Superior temporal gyrus (tissue), 1 donor: ENCODE measurements around the gene RIPK1.
"Not testable (repeated sequence)": the region's sequence is repeated elsewhere in the genome, so short reads cannot be mapped to it uniquely, and the experiment has no call there.

Experiments used
- DNase-seq: peaks from one replicate; pipeline ENCODE4 v3.0.0-alpha.2; 2016; ENCODE audit errors: extremely low spot score

The RIPK1 gene

GRCh38 chr6:3136292-3137011 is 68.2 kb downstream of the RIPK1 start:
- no peak for DNase-seq

GRCh38 chr6:3137057-3137777 is 68.9 kb downstream of the RIPK1 start:
- DNase-seq = peak; percentile 72

- DNase-seq = not testable (repeated sequence)
Observed at GRCh38 chr6:3137873-3138272, 69.6 kb downstream of the RIPK1 start.

- DNase-seq = no peak
Observed at GRCh38 chr6:3138341-3138740, 70.0 kb downstream of the RIPK1 start.

DNA sequence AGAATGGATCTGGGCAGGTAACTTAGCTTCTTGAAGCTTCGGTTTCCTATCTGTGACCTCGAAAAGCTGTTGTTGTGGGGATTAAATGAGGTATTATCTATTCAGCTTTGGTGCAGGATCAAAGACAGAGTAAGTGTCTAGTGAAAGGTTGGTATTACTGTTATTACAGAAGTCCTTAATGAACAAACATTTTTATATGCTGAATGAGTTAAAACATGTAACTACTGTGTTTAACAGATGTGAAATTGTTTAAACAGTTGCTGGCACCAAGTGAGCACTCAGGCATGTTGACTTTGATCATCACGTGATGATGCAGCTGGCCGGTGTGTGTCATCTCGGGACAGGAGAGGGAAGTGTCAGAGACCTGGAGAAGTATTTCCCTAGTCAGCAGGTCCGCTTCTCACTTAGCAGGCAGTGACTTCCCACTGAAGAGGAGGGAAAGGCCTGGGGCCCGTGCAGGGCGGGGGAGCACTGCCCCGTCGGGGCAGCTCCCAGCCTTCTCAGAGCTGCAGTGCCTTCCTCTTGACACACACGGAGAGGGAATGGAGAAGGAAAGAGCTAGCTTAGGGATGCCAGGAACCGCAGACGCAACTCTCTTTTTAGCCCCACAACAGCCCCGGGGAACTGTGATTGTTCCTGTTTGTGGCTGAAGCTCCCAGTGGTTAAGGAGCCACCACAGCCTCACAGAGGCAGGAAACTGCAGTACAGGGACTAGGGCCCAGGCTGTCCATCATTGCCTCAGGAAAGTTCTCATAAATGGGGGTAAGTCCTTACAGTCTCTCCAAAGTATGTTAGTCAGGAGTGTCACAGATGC is 71.0 kb downstream of the RIPK1 start:
- DNase-seq = no peak

- no peak for DNase-seq
Observed at GRCh38 chr6:3140201-3140600, 71.9 kb downstream of the RIPK1 start.

GRCh38 chr6:3142536-3142935 is 74.2 kb downstream of the RIPK1 start:
- DNase-seq = no peak

- DNase-seq = no peak
Observed at GRCh38 chr6:3143158-3143557, 74.9 kb downstream of the RIPK1 start.

DNA sequence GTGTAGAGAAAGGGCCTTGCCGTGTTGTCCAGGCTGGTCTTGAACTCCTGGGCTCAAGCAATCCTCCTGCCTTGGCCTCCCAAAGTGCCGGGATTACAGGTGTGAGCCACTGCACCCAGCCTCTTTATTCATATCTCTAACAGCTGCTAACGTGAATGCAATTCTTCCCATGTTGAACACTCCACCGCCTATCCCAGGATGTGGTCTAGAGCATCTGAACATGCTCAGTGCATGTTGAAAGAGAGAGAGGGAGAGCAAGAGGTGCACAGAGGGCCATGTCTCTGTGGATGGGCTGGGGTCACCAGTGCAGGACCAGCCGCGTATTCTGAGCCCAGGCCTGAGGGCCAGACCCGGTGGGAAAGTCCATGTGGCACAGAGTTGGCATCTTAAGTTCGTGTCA is 76.3 kb downstream of the RIPK1 start:
- DNase-seq = no peak

DNA sequence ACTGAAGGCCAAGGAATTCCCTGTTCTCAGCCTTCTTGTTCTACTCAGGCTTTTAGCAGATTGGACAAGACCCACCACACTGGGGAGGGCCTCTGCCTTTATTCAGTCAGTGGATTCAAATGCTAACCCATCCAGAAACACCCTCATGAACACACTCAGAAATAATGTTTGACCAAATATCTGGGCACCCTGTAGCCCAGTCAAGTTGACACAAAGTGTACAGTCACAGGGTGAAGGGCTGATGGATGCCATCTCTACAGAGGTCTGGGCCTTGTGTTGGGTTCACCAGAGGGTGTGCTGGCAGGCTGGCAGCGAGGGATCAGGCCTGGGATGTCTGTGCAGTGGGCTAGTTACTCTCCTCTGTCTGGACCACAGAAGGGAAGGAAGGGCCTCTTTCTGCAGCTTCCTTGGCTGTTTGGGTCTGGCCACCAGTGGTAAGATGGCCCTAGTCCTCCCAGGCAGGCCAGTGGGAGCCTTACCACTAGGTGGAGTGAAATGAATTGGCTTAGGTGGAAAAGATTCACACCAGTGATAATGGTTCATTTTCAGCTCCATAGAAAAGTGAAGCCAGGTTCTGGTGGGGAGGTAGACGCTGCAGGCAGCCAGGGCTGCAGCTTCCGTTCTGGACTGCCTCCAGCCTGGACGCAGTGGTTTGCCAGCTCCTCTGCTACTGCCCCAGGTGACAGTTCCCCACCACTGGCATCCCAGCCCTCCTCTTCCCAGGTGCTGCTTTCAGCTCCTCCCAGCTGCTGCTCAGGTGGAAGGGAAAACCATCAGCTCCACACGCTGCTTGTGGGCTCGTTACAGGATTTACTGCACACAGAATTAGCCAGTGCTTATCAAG is 79.8 kb downstream of the RIPK1 start:
- no peak for DNase-seq

DNA sequence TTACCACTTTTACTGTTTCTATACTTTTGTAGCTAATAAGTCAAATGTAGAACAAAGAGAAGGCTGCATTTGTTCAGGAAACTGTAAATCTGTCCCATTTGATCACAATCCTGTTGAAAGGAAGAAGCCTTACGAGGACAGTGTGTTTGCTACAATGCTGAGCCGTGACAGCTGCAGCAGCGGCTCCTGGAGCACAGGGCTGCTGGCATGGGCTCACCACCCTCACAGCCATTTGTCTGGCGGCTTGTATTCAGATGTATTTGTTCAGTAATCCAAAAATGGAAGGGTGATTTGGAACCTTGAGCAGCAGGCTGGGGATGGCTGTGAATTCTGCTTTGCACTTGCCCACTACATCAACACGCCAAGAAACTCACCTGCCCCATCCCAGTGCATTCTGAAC is 83.4 kb downstream of the RIPK1 start:
- peak; percentile 52 for DNase-seq

- DNase-seq = no peak
Observed at GRCh38 chr6:3152689-3153088, 84.4 kb downstream of the RIPK1 start.

GRCh38 chr6:3155416-3155815 is 87.1 kb downstream of the RIPK1 start:
- not testable (repeated sequence) for DNase-seq

GRCh38 chr6:3156184-3157130 is 88.2 kb downstream of the RIPK1 start:
- not testable (repeated sequence) for DNase-seq

GRCh38 chr6:3157131-3157933 is 89.0 kb downstream of the RIPK1 start, which contains the start of gene TUBB2A:
Gene TUBB2A, minus strand, starts transcription at chr6:3157544. Its CDS starts 81 bp downstream, at chr6:3157463.
- DNase-seq = peak; percentile 84

GRCh38 chr6:3159805-3160781 is 91.8 kb downstream of the RIPK1 start:
- no peak for DNase-seq

DNA sequence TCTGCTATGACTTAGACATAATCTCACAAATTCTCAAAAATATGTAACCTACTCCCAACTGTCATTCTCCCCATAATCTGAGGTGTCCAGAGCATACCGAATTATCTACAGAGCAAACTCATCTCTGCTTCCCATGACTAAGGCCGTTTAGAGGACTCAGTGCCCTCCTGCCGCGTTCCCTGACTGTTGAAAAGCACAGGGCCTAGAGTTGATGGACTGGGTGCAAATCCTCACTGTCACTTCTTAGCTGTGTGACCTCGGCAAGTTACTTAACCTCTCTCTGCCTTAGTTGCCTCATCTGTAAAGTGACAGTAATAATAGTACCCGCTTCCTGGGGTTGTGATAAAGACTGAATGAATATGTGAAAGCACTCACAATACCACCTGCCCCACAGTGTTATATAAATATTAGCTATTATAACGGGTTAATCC is 93.8 kb downstream of the RIPK1 start:
- DNase-seq = no peak

- DNase-seq = peak; percentile 56
Observed at GRCh38 chr6:3162565-3163247, 94.4 kb downstream of the RIPK1 start.
